ENCODE data around the gene PCSK4. TPM values are rescaled to one million over a fixed set of nuclear protein-coding genes. Genes with fewer than 3 reads are reported as not detected.

Gene PCSK4
- total and polyA plus RNA-seq, 4 donors: 2.2 to 14.4 (median 9.3) TPM

DNA sequence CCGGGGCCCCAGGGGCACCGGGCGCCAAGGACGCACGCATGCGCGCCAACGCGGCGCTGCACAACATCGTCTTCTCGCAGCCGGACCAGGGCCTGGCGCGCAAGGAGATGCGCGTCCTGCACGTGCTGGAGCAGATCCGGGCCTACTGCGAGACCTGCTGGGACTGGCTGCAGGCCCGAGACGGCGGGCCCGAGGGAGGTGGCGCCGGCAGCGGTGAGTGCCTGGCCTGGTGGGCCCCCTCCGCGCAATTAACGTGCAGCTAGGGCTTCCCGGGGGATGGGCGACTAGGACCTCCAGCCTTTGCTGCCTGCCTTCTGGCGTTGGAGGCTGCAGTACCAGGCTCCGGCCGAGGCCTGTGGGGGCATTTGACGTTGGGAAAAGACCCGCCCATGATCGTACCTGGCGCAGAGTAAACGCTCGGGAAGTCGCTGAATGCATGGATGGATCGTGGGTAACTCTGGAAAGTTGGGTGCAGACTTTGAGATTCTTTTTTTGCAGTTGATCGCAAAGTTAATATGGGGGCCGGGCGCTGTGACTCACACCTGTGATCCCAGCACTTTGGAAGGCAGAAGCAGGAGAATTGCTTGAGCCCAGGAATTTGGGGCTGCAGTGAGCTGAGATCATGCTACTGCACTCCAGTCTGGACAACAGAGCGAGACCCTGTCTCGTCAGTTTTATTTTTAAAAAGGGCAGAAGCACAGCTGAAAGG, 33.0 kb downstream of the PCSK4 start:
- Histone ChIP-seq H3K4me3 (ENCODE audit: low read depth, low read length) (no peak overlapping the region), H3K36me3 (ENCODE audit: control insufficient read depth, insufficient read depth, low read length) (peaks cover 100% of the 10 kb centered on the region)

DNA sequence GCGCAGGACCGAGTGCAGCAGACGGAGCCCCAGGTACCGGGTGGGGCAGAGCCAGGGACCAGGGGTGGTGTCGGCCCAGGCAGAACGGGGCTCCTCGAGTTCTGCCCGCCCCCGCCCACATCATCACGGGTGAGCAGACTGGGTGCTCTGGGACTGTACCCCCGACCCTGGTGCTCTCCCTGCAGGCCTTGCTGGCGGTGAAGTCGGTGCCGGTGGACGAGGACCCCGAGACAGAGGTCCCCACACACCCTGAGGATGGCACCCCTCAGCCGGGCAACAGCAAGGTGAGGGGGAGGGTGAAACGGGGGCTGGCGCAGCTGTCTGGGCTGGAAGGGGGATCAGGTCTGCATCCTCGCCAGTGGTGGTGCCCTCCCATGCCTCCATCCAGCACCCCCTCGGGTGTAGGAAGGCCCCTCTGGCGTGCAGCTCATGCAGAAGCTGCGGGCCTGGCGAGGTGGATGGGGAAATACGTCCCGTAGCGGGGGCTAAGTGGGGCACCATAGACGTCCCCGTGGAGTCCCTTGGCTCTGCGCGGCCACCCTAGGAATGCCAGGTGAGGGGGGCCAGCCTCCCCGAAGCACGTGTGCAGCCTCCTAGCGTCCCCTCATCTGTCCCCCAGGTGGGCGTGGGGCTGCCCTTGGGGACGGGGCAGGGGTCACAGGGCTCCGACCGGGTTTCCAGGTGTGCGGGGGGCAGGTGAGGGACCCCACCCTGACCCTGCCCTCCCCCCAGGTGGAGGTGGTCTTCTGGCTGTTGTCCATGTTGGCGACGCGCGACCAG, 33.8 kb downstream of the PCSK4 start:
- H3K36me3 ChIP-seq (ENCODE audit: control insufficient read depth, insufficient read depth, low read length): peaks cover 97% of the 10 kb centered on the region
- 67% methylated on average over 33 of the region's 43 CpGs for WGBS (ENCODE audit: insufficient coverage)

More for the DNA sequence above, 33.0 kb downstream of the PCSK4 start:
- DNase-seq (ENCODE audit: low read depth in 4 of 6, low spot score in 6 of 6): no peak
- Histone ChIP-seq H3K27ac (ENCODE audit: low read depth, low read length) (peak overlapping the region; percentile 25), H3K27me3 (ENCODE audit: control insufficient read depth, insufficient read depth, low read length) (no peaks in the 10 kb centered on the region), H3K4me1 (ENCODE audit: control insufficient read depth, insufficient read depth, low read length) (peaks cover 56% of the 10 kb centered on the region), H3K9me3 (ENCODE audit: control insufficient read depth, insufficient read depth, low read length) (no peaks in the 10 kb centered on the region)
- WGBS (ENCODE audit: insufficient coverage): 57% methylated on average over 48 of the region's 48 CpGs

DNA sequence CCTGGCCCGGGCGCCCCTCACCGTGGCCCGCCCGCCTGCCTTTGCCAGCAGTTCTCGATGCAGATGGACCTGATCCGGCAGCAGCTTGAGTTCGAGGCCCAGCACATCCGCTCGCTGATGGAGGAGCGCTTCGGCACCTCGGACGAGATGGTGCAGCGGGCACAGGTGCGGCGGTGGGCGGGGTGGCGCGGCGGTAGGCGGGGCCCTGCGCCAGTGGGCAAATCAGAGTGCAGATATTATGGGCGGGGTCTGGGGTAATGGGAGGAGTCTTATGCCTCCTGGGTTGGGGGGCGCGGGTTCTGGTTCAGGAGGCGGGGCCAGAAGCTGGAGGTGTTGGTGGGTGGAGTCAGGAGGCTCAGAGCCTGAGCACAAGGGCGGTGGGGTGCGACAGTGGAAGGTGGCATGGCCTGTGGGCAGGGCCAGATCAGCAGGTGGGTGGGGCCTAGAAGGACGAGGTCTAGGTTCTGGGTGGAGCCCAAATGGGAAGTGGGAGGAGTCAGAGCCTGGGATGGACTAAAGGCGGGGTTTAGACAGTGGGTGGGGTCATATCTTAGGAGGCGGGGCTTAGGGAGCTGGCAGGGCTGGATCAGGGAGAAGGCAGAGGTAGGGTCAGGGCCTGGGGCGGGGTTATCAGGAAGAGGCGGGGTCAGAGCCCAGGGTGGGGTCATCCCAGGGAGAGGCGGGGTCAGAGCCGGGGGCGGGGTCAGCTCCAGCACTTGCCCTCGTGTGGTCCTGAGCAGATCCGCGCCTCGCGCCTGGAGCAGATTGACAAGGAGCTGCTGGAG, 34.6 kb downstream of the PCSK4 start:
- WGBS (ENCODE audit: insufficient coverage): 52% methylated on average over 42 of the region's 42 CpGs
- H3K36me3 ChIP-seq (ENCODE audit: control insufficient read depth, insufficient read depth, low read length): peaks cover 89% of the 10 kb centered on the region
- DNase-seq (ENCODE audit: low read depth in 4 of 6, low spot score in 6 of 6): peak in 2 of 6 donors; percentile 66 to 74
- no peaks in the 10 kb centered on the region for H3K27me3 ChIP-seq (ENCODE audit: control insufficient read depth, insufficient read depth, low read length)
- H3K4me1 ChIP-seq (ENCODE audit: control insufficient read depth, insufficient read depth, low read length): peaks cover 72% of the 10 kb centered on the region
- no peaks in the 10 kb centered on the region for H3K9me3 ChIP-seq (ENCODE audit: control insufficient read depth, insufficient read depth, low read length)
- no peak overlapping the region for H3K4me3 ChIP-seq (ENCODE audit: low read depth, low read length)
- peak overlapping the region; percentile 33 for H3K27ac ChIP-seq (ENCODE audit: low read depth, low read length)

More for the DNA sequence above, 33.8 kb downstream of the PCSK4 start:
- Histone ChIP-seq H3K4me3 (ENCODE audit: low read depth, low read length) (no peak overlapping the region), H3K27ac (ENCODE audit: low read depth, low read length) (no peak overlapping the region), H3K4me1 (ENCODE audit: control insufficient read depth, insufficient read depth, low read length) (peaks cover 64% of the 10 kb centered on the region), H3K27me3 (ENCODE audit: control insufficient read depth, insufficient read depth, low read length) (no peaks in the 10 kb centered on the region), H3K9me3 (ENCODE audit: control insufficient read depth, insufficient read depth, low read length) (no peaks in the 10 kb centered on the region)
- DNase-seq (ENCODE audit: low read depth in 4 of 6, low spot score in 6 of 6): no peak

DNA sequence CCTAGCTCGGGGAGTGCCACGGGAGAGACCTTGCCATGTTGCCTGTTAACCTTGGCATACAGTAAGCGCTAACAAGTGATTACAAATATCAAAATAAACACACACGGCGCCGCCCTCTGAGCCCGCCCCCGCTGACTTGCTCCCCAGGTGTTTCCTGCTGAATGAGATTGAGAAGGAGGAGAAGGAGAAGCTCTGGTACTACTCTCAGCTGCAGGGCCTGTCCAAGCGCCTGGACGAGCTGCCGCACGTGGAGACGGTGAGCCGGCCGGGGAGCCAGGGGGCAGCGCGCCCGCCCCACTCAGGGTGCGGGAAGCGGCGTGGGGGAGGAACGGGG, 35.2 kb downstream of the PCSK4 start:
- no peak for DNase-seq (ENCODE audit: low read depth in 4 of 6, low spot score in 6 of 6)
- 47% methylated on average over 15 of the region's 22 CpGs for WGBS (ENCODE audit: insufficient coverage)
- H3K9me3 ChIP-seq (ENCODE audit: control insufficient read depth, insufficient read depth, low read length): no peaks in the 10 kb centered on the region
- no peaks in the 10 kb centered on the region for H3K27me3 ChIP-seq (ENCODE audit: control insufficient read depth, insufficient read depth, low read length)
- H3K4me3 ChIP-seq (ENCODE audit: low read depth, low read length): no peak overlapping the region
- no peak overlapping the region for H3K27ac ChIP-seq (ENCODE audit: low read depth, low read length)
- H3K36me3 ChIP-seq (ENCODE audit: control insufficient read depth, insufficient read depth, low read length): peaks cover 83% of the 10 kb centered on the region
- H3K4me1 ChIP-seq (ENCODE audit: control insufficient read depth, insufficient read depth, low read length): peaks cover 77% of the 10 kb centered on the region

DNA sequence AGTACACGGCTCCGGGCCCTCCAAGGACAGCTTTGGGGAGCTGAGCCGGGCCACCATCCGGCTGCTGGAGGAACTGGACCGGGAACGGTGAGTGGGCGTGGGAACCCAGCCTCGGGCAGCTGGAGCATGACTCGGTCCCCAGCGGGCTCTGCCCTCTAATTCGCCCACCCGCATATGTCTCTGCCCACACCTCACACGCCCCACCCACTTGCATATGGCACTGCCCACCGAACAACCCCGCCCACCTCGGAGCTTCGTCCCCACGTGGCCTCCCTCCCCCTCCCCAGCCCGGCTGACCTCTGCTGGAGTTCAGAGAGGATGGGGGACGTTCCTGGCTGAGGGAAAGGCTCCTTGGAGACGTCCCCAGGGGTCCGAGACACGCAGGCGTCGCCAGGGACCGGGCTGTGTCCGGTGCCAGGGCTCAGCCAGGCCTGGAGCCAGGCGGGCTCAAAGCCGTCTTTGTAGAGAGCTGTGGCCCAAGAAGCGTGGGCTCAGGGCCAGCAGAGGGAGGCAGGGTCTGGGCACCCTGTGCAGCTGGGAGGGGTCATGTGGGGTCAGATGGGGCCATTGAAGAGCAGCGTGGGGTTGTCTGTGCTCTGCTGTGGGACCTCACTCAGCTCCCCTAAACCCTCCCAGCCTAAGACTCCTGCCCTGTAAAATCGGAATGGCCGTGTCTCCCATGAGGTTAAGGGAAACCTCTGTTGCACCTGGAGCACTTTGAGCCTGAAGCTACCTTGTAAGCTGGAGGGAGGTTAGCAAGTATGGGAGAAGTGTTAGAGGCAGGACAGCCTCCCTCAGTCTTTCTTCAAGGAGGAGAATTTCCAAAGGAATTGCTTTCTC, 36.4 kb downstream of the PCSK4 start:
- H3K4me1 ChIP-seq (ENCODE audit: control insufficient read depth, insufficient read depth, low read length): peaks cover 87% of the 10 kb centered on the region
- 18% methylated on average over 20 of the region's 33 CpGs for WGBS (ENCODE audit: insufficient coverage)
- H3K27ac ChIP-seq (ENCODE audit: low read depth, low read length): peak overlapping the region; percentile 94
- H3K27me3 ChIP-seq (ENCODE audit: control insufficient read depth, insufficient read depth, low read length): no peaks in the 10 kb centered on the region
- H3K36me3 ChIP-seq (ENCODE audit: control insufficient read depth, insufficient read depth, low read length): peaks cover 73% of the 10 kb centered on the region
- no peaks in the 10 kb centered on the region for H3K9me3 ChIP-seq (ENCODE audit: control insufficient read depth, insufficient read depth, low read length)
- H3K4me3 ChIP-seq (ENCODE audit: low read depth, low read length): peak overlapping the region; percentile 58
- peak in 5 of 6 donors; percentile 79 to 96 (median 81) for DNase-seq (ENCODE audit: low read depth in 4 of 6, low spot score in 6 of 6)

DNA sequence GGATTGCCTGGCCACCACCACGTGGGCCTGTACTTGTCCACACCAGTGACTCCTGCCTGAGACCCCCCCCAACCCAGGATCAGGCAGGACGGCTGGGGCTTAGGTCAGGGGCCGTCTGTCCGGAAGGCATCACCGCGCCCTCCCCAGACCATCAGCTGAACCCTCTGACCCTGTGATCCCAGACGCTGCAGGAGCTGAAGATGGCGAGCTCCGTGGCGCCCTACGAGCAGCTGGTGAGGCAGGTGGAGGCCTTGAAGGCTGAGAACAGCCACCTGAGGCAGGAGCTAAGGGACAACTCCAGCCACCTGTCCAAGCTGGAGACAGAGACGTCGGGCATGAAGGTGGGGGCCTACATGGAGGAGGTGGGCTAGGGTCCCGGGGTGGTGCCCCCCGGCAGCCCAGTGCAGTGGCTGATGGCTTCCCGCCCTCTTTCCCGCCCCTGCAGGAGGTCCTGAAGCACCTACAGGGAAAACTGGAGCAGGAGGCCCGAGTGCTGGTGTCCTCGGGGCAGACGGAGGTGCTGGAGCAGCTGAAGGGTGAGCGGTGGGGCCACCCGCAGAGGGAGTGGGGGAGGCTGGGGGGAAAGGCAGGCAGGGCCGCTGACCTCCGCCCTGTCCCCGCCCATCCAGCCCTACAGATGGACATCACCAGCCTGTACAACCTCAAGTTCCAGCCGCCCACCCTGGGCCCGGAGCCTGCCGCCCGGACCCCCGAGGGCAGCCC, 37.2 kb downstream of the PCSK4 start:
- peaks cover 66% of the 10 kb centered on the region for H3K36me3 ChIP-seq (ENCODE audit: control insufficient read depth, insufficient read depth, low read length)
- H3K9me3 ChIP-seq (ENCODE audit: control insufficient read depth, insufficient read depth, low read length): no peaks in the 10 kb centered on the region
- no peaks in the 10 kb centered on the region for H3K27me3 ChIP-seq (ENCODE audit: control insufficient read depth, insufficient read depth, low read length)
- H3K4me1 ChIP-seq (ENCODE audit: control insufficient read depth, insufficient read depth, low read length): peaks cover 90% of the 10 kb centered on the region
- WGBS (ENCODE audit: insufficient coverage): 46% methylated on average over 26 of the region's 30 CpGs
- H3K27ac ChIP-seq (ENCODE audit: low read depth, low read length): peak overlapping the region; percentile 94
- no peak for DNase-seq (ENCODE audit: low read depth in 4 of 6, low spot score in 6 of 6)
- H3K4me3 ChIP-seq (ENCODE audit: low read depth, low read length): peak overlapping the region; percentile 58

DNA sequence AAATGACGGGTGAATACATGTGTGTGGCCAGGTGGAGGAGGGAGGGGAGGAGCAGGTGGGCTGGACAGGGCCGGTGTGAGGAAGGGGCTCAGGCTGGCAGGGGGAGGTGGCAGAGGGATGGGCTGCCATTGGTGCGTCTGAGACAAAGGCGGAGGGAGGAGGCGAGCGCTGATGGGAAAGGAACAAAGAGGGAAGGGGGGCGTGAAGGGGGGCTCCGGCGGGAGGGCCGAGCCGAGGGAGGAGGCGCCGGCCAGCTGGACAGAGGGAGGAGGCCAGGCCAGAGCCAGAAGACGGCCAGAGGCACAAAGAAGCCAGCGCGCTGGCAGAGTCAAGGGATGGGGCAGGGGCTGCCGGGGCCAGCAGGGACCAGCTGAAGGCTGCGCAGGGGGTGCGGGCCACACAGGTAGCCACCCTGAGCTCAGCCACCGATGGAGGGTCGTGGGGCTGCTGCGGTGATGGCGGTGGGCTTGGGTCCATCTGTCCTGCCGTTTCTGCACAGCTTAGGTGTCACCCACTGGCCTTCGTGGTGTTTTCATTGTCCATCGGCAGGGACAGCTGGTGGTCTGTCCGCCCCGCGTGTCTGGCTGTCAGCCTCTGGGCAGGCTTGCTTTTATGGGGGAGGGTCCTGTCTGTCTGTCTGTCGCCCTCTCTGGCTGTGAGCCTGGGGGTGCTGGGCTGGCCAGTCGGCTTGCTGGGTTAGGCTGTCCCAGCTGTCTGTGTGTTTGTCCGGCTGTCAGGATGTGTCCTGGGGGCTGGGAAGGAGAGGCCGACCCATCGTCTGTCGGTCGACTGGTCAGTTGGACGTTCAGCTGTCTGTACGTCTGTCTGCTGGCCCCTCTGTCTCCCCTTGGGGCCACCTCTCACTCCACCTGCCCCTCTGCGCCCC, 38.0 kb downstream of the PCSK4 start:
- WGBS (ENCODE audit: insufficient coverage): 10% methylated on average over 38 of the region's 39 CpGs
- Histone ChIP-seq H3K4me1 (ENCODE audit: control insufficient read depth, insufficient read depth, low read length) (peaks cover 94% of the 10 kb centered on the region), H3K36me3 (ENCODE audit: control insufficient read depth, insufficient read depth, low read length) (peaks cover 58% of the 10 kb centered on the region), H3K9me3 (ENCODE audit: control insufficient read depth, insufficient read depth, low read length) (no peaks in the 10 kb centered on the region), H3K27ac (ENCODE audit: low read depth, low read length) (peak overlapping the region; percentile 94), H3K27me3 (ENCODE audit: control insufficient read depth, insufficient read depth, low read length) (no peaks in the 10 kb centered on the region), H3K4me3 (ENCODE audit: low read depth, low read length) (peak overlapping the region; percentile 58)
- peak in 4 of 6 donors; percentile 75 to 97 (median 90) for DNase-seq (ENCODE audit: low read depth in 4 of 6, low spot score in 6 of 6)

Measured in spinal cord (tissue), 10 donors.